Right hindlimb (tissue), 1 donor: Measurements from ENCODE around the gene CEMIP.

Experiments used
- DNase-seq: peaks from one replicate; pipeline ENCODE4 v3.0.0-alpha.2; 2018

Gene CEMIP

GRCh38 chr15:80823995-80824394 is 44.8 kb downstream of the CEMIP start:
- DNase-seq: no peak

- DNase-seq: no peak
Observed at GRCh38 chr15:80825361-80826030, 46.3 kb downstream of the CEMIP start.

GRCh38 chr15:80828796-80829195 is 49.6 kb downstream of the CEMIP start:
- DNase-seq: no peak

- DNase-seq: no peak
Observed at GRCh38 chr15:80830677-80831076, 51.5 kb downstream of the CEMIP start.

GRCh38 chr15:80831192-80831591 is 52.0 kb downstream of the CEMIP start:
- no peak for DNase-seq

GRCh38 chr15:80831606-80832224 is 52.5 kb downstream of the CEMIP start:
- DNase-seq: no peak

GRCh38 chr15:80832686-80833085 is 53.5 kb downstream of the CEMIP start:
- DNase-seq: no peak

- DNase-seq: no peak
Observed at GRCh38 chr15:80834402-80834801, 55.2 kb downstream of the CEMIP start.

- DNase-seq: no peak
Observed at GRCh38 chr15:80834906-80835305, 55.7 kb downstream of the CEMIP start.

- DNase-seq: no peak
Observed at GRCh38 chr15:80835336-80835735, 56.2 kb downstream of the CEMIP start.

- no peak for DNase-seq
Observed at GRCh38 chr15:80836223-80836622, 57.1 kb downstream of the CEMIP start.

GRCh38 chr15:80837006-80837405 is 57.8 kb downstream of the CEMIP start:
- DNase-seq: no peak

GRCh38 chr15:80838012-80838411 is 58.8 kb downstream of the CEMIP start:
- no peak for DNase-seq

GRCh38 chr15:80838666-80839065 is 59.5 kb downstream of the CEMIP start:
- no peak for DNase-seq

GRCh38 chr15:80839764-80840130 is 60.6 kb downstream of the CEMIP start:
- DNase-seq: no peak

- DNase-seq: no peak
Observed at GRCh38 chr15:80840182-80841130, 61.3 kb downstream of the CEMIP start.

- no peak for DNase-seq
Observed at GRCh38 chr15:80841541-80841940, 62.4 kb downstream of the CEMIP start.

- peak; percentile 63 for DNase-seq
Observed at GRCh38 chr15:80844011-80844732, 65.0 kb downstream of the CEMIP start.

- DNase-seq: no peak
Observed at GRCh38 chr15:80846031-80846815, 67.1 kb downstream of the CEMIP start.

- no peak for DNase-seq
Observed at GRCh38 chr15:80849308-80849707, 70.1 kb downstream of the CEMIP start.

- no peak for DNase-seq
Observed at GRCh38 chr15:80850941-80851451, 71.8 kb downstream of the CEMIP start.

- no peak for DNase-seq
Observed at GRCh38 chr15:80852676-80853075, 73.5 kb downstream of the CEMIP start.
